GM18499 (cell line): ENCODE results near the gene LLGL2.
"Not testable (repeated sequence)": the region's sequence is repeated elsewhere in the genome, so short reads cannot be mapped to it uniquely, and the experiment has no call there.

Source experiments
- ATAC-seq: cut with Tn5 transposase; IDR thresholded peaks from one replicate; pipeline ENCODE4 v1.9.1; 2021; ENCODE audit warnings: moderate number of reproducible peaks; ENCODE audit not compliant: insufficient read depth, unreplicated experiment

The LLGL2 gene, protein sequence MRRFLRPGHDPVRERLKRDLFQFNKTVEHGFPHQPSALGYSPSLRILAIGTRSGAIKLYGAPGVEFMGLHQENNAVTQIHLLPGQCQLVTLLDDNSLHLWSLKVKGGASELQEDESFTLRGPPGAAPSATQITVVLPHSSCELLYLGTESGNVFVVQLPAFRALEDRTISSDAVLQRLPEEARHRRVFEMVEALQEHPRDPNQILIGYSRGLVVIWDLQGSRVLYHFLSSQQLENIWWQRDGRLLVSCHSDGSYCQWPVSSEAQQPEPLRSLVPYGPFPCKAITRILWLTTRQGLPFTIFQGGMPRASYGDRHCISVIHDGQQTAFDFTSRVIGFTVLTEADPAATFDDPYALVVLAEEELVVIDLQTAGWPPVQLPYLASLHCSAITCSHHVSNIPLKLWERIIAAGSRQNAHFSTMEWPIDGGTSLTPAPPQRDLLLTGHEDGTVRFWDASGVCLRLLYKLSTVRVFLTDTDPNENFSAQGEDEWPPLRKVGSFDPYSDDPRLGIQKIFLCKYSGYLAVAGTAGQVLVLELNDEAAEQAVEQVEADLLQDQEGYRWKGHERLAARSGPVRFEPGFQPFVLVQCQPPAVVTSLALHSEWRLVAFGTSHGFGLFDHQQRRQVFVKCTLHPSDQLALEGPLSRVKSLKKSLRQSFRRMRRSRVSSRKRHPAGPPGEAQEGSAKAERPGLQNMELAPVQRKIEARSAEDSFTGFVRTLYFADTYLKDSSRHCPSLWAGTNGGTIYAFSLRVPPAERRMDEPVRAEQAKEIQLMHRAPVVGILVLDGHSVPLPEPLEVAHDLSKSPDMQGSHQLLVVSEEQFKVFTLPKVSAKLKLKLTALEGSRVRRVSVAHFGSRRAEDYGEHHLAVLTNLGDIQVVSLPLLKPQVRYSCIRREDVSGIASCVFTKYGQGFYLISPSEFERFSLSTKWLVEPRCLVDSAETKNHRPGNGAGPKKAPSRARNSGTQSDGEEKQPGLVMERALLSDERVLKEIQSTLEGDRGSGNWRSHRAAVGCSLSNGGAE

GRCh38 chr17:75524970-75525805, at the start of gene LLGL2:
TSS of gene LLGL2 (plus strand) at chr17:75525697. CDS start at chr17:75543427, 17,730 bp downstream.
- no peak for ATAC-seq

GRCh38 chr17:75475851-75476250, 49.6 kb upstream of the LLGL2 start:
- ATAC-seq, result no peak

DNA sequence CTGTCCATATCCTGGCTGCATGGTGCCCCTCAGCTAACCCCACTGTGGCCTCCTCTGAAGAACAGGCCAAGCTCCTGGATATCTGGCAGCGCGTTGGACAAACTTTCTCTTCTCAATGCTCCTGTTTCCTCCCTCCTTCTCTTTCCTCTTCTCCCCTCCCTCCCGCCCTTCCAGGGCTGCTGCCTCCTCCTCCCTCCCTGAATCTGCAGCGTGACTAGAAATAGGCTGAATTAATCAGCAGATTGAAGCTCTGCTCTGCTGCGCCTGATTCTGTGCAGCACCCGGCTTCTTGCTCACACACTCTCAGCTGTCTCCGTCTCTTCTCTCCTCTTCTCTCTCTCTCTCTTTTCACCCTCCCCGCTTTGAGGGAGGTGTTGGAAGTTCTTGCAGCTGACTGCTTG, 49.2 kb upstream of the LLGL2 start:
- ATAC-seq, result no peak

GRCh38 chr17:75476752-75477489, 48.6 kb upstream of the LLGL2 start:
- no peak for ATAC-seq

DNA sequence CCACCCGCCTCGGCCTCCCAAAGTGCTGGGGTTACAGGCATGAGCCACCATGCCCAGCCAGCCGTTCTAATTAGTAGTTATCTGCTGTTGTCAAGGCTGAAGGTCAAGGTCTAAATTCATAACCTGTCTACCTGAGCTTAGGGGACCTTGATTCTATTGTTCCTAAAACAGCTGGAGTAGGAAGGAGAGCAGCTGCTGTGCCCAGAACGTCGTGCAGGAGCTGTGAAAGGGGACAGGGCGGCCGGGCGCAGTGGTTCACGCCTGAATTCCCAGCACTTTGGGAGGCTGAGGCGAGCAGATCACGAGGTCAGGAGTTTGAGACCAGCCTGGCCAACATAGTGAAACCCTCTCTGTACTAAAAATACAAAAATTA, 48.0 kb upstream of the LLGL2 start:
- not testable (repeated sequence) for ATAC-seq

DNA sequence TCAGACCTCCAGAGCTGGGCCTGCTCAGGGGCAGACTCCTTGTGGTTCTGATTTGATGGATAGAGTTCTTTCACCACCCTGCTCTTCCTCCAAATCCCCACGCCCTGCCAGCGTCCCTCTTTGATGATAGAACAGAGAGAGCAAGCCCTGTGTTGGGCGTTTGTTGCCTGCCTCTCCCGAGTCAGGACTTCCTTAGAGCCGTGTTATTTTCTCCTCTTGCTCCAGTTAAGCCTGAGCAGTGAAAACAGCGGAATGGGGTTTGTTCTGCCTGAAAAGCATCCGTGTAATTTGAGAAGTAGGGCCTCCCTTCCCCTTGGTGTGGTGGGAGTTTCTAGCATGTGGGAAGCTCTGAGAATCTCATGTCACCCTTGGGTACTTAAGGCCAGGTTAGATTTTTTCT, 47.0 kb upstream of the LLGL2 start:
- ATAC-seq, result no peak

GRCh38 chr17:75480281-75480680, 45.2 kb upstream of the LLGL2 start:
- ATAC-seq, result no peak

DNA sequence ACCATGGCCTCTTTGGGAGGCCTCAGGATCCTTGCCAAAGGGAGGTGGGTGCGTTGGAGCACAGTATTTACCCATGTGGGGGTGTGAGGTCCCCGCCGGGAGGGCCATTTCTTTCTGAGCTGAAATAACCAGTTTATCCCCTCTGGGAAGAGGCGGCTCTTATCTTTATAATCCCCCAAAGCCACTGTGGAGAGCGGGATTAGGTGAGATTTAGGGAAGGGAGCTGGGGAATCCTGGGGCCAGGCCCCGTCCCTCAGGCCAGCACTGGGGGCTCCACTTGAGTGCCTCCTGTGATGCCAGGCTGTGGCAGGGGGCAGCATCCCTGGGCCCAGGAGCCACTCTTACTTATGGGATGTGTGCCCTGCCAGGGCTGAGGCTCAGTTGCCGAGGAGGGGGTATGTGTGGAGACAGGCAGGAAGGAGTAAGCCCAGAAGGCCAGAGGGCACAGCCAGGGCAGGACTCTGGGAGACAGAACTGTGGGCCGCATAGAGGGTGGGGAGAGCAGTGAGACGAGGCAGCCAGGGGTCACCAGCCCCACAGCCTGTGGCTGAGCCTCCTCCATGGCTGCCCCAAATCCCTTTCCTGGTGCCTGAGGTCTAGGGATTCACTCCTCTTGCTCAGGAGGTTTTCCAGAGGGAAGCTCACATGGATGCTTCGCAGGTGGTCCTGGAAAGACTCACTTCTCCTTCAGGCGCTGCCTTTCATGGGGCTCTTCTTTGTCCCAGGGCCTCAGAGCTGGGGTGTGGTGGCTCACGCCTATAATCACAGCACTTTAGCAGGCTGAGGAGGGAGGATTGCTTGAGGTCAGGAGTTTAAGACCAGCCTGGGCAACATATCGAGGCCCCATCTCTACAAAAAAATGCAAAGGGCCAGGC, 44.1 kb upstream of the LLGL2 start:
- ATAC-seq, result no peak

GRCh38 chr17:75482098-75482942, 43.2 kb upstream of the LLGL2 start:
- ATAC-seq, result no peak

- ATAC-seq, result no peak
Observed at GRCh38 chr17:75485688-75486087, 39.8 kb upstream of the LLGL2 start.

DNA sequence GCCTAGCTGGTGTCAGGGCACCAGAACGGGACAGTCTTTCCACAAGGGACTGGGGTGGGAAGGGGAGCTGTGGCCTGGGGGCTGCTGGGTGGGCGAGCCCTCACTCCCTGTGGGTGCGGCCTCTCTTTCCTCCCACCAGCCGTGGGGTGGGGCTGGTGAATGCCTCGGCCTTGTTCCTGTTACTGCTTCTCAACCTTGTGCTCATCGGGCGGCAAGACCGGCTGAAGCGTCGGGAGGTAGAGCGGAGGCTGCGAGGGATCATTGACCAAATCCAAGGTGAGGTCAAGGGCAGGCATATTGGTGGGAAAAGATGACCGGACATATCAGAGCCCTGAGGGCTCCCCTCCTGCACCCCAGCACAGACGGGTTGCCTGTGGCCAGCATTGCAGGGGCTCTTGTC, 39.3 kb upstream of the LLGL2 start:
- no peak for ATAC-seq

- ATAC-seq, result no peak
Observed at GRCh38 chr17:75486951-75487350, 38.5 kb upstream of the LLGL2 start.

DNA sequence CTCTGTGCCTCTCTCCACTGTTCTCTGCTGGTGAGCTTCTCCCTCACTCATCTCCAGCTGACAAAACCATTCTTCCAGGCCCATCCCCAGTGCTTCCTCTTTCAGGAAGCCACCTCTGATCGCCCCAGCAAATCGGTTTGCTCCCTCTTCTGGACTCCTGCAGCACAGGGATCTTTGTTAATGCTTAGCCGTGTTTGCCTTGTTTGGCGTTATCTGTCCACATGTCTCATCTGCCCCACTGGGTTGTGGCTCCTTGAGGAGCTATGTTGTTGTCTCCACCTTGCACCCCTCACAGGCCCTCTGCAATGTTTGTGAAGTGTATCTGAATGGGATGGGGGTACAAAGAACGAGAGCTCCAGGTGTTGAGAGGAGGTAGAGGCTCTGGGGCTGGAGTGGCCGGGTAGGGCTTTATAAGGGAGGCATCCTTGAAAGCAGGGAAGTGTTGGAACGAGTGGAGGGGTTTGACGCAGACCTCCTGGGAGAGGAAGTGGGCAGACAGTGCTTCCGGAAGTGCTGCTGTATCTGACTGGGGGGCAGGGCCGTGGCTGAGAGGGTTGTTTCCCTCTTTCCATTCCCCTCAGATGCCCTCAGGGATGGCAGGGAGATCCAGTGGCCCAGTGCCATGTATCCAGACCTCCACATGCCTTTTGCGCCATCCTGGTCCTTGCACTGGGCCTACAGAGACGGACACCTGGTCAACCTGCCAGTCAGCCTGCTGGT, 38.0 kb upstream of the LLGL2 start:
- no peak for ATAC-seq

DNA sequence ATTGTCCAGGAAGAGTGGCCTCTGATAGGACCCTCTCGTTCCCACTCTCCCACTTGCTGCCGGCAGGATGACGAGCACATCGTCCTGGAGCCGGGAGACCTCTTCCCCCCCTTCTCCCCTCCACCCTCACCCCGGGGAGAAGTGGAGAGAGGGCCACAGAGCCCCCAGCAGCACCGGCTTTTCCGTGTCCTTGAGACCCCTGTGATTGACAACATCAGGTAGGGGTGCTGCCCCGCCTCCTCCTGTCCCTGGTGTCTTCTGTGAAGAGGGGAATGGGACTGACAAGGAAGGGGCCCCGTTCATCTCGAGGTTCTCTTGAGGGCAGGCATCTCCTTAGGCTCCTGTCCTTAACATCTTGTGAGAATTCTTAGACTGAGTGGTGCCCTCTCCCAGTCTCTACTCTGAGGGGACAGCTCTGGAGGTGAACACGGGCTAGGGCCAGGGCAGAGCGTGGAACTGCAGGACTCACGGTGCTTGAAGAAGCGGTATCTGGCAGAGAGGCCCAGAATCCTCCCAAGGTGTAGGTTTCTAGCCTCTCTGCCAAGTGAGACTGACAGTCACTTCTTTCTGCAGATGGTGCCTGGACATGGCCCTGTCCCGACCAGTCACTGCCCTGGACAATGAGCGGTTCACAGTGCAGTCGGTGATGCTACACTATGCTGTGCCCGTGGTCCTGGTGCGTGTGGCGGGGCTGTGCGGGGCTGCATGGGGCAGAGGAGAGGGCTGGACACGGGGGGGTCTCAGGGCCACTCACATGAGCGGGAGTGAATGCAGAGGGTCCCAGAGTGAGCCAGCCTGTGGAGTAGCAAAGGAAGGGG, 36.6 kb upstream of the LLGL2 start:
- no peak for ATAC-seq

GRCh38 chr17:75489511-75489955, 36.0 kb upstream of the LLGL2 start:
- ATAC-seq, result no peak

- ATAC-seq, result no peak
Observed at GRCh38 chr17:75490173-75490743, 35.2 kb upstream of the LLGL2 start.
